ENCODE measurements around the gene CDC73. TPM values are rescaled to one million over a fixed set of nuclear protein-coding genes. Genes with fewer than 3 reads are reported as not detected.

The CDC73 gene
- total and polyA plus RNA-seq, 9 of the 15 experiments (the other 6 are each of a cell fraction or from before 2014, with no cell fraction given): 19.0 to 61.7 (median 30.1) TPM

- DNase-seq (ENCODE audit: extremely low read depth in 1 of 4, low spot score in 3 of 4) (no peak), FAIRE-seq (no peak), ATAC-seq (no peak)
- H3K9ac ChIP-seq (ENCODE audit: insufficient read depth in 1 of 2, low read depth in 2 of 2, low read length in 2 of 2): peak overlapping the region in 1 of 2 experiments; percentile 56; a peak in 1 of 4 replicates
- H3K27ac ChIP-seq (ENCODE audit: extremely low read depth, low read depth, low read length): no peak overlapping the region
- no peaks in the 10 kb centered on the region for H3K27me3 ChIP-seq (ENCODE audit: control insufficient read depth in 2 of 2, insufficient read depth in 2 of 2, low read length in 2 of 2)
- no TSS peak for BruUV-seq (replicated peaks)
- 73% methylated on average over 6 of the region's 6 CpGs for WGBS (ENCODE audit: insufficient coverage, low coverage, missing lambda C conversion rate)
- ChIA-PET CTCF (ENCODE audit: low intra/inter-chr PET ratio) (no interaction called here), POLR2A (interaction anchor here (1.0 to 3.4 kb wide), 2 partner anchors 13 to 67 kb away, joined by 3 to 18 read pairs; no protein-coding TSS in a partner anchor)
- peaks cover 12 to 15% of the 10 kb centered on the region in 2 experiments; a peak in 4 of 5 replicates for H3K4me1 ChIP-seq (replicated peaks in 1 of 2; ENCODE audit: control insufficient read depth in 2 of 2, insufficient read depth in 2 of 2, low read length in 2 of 2)
- H3K4me3 ChIP-seq: no peak overlapping the region
- H3K9me1 ChIP-seq (ENCODE audit: control insufficient read depth, insufficient read depth, low read length): no peaks in the 10 kb centered on the region
- H3K9me3 ChIP-seq (replicated peaks; ENCODE audit: control insufficient read depth, insufficient read depth, low read depth, low read length): no peaks in the 10 kb centered on the region
- peaks cover 90% of the 10 kb centered on the region for H3K79me2 ChIP-seq (ENCODE audit: control insufficient read depth, insufficient read depth, low read length)
- H3K36me3 ChIP-seq (ENCODE audit: control insufficient read depth, insufficient read depth, low read length): peaks cover 60% of the 10 kb centered on the region
- in situ Hi-C loops (cut with MboI) (no loop called here), intact Hi-C loops (cut with micrococcal nuclease) (no loop called here)
- no peak overlapping the region for H2AFZ ChIP-seq (ENCODE audit: low read depth, low read length)
- peaks cover 4% of the 10 kb centered on the region for H4K20me1 ChIP-seq (replicated peaks; ENCODE audit: control insufficient read depth, insufficient read depth, low read length)
- TF ChIP-seq CHD1 (IDR thresholded peaks at IDR 0.05; ENCODE audit: low read length) (no peak), ZNF384 (IDR thresholded peaks at IDR 0.05; ENCODE audit: low read depth, low read length) (peak; percentile 65)
- H3K4me2 ChIP-seq (ENCODE audit: insufficient read depth, low read length): no peak overlapping the region
These were observed 3.5 kb downstream of the CDC73 start for GRCh38 chr1:193125369-193125768.

DNA sequence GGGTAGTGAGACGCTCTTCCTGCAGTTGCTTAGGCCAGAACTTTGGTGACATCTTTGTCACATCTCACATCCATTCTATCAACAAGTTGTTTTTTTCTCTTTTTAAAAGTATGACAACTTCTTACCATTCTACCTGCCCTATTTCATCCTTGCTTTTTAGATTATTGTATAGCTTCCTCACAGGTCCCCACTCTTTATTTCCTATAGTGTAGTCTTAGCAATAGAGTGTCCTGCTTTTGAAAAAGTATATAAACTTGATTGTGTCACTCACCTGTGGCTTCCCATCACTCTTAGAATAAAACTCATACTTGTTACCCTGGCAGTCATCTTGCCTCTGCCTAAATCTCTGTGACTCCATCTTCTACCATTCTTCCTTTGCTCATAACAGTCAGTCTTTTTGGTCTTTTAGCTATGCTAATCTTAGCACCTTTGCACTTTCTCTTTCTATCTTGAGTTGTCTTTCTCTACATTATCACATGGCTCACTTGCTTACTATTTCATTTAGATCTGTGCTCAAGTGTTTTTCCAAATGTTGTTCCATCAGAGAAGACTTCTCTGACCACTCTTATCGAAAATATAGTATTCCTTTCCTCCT, 9.5 kb downstream of the CDC73 start:
- Histone ChIP-seq H3K4me1 (replicated peaks in 1 of 2; ENCODE audit: control insufficient read depth in 2 of 2, insufficient read depth in 2 of 2, low read length in 2 of 2) (no peaks in the 10 kb centered on the region; a peak in 1 of 5 replicates), H3K4me3 (no peak overlapping the region), H3K36me3 (ENCODE audit: control insufficient read depth, insufficient read depth, low read length) (peaks cover 86% of the 10 kb centered on the region), H2AFZ (ENCODE audit: low read depth, low read length) (no peak overlapping the region), H3K4me2 (ENCODE audit: insufficient read depth, low read length) (no peak overlapping the region), H3K27ac (ENCODE audit: extremely low read depth, low read depth, low read length) (no peak overlapping the region), H3K9me1 (ENCODE audit: control insufficient read depth, insufficient read depth, low read length) (no peaks in the 10 kb centered on the region), H3K79me2 (ENCODE audit: control insufficient read depth, insufficient read depth, low read length) (peaks cover 68% of the 10 kb centered on the region), H3K9me3 (replicated peaks; ENCODE audit: control insufficient read depth, insufficient read depth, low read depth, low read length) (no peaks in the 10 kb centered on the region), H3K9ac (ENCODE audit: insufficient read depth in 1 of 2, low read depth in 2 of 2, low read length in 2 of 2) (no peak overlapping the region), H4K20me1 (replicated peaks; ENCODE audit: control insufficient read depth, insufficient read depth, low read length) (no peaks in the 10 kb centered on the region), H3K27me3 (ENCODE audit: control insufficient read depth in 2 of 2, insufficient read depth in 2 of 2, low read length in 2 of 2) (no peaks in the 10 kb centered on the region)
- CTCF ChIA-PET (ENCODE audit: low intra/inter-chr PET ratio): no interaction called here
- WGBS (ENCODE audit: insufficient coverage, low coverage, missing lambda C conversion rate): 88% methylated on average over 2 of the region's 2 CpGs
- DNase-seq (ENCODE audit: extremely low read depth in 1 of 4, low spot score in 3 of 4) (no peak), FAIRE-seq (no peak), ATAC-seq (no peak)
- in situ Hi-C loops (cut with MboI) (no loop called here), intact Hi-C loops (cut with micrococcal nuclease) (no loop called here)
- no TSS peak for BruUV-seq (replicated peaks)
- POLR2A ChIA-PET: no interaction called here
- TF ChIP-seq ESRRB (CRISPR knock-in tag; IDR thresholded peaks at IDR 0.05; ENCODE audit: borderline replicate concordance) (no peak), MTA3 (IDR thresholded peaks at IDR 0.05; ENCODE audit: borderline replicate concordance) (no peak), NBN (IDR thresholded peaks at IDR 0.05; ENCODE audit: low read depth) (no peak), NR4A1 (CRISPR knock-in tag; IDR thresholded peaks at IDR 0.05) (no peak), NR4A1 (tag; IDR thresholded peaks at IDR 0.05) (no peak)
- TF ChIP-seq, protein P1, sequence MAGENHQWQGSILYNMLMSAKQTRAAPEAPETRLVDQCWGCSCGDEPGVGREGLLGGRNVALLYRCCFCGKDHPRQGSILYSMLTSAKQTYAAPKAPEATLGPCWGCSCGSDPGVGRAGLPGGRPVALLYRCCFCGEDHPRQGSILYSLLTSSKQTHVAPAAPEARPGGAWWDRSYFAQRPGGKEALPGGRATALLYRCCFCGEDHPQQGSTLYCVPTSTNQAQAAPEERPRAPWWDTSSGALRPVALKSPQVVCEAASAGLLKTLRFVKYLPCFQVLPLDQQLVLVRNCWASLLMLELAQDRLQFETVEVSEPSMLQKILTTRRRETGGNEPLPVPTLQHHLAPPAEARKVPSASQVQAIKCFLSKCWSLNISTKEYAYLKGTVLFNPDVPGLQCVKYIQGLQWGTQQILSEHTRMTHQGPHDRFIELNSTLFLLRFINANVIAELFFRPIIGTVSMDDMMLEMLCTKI (IDR thresholded peaks at IDR 0.05; ENCODE audit: partially characterized antibody): no peak
